ENCODE results near the gene ZNF366. TPM values are rescaled to one million over a fixed set of nuclear protein-coding genes. Genes with fewer than 3 reads are reported as not detected.
A peak's percentile ranks its signal among the peaks of the same experiment; 100 is the strongest.

The ZNF366 gene
- total and polyA plus RNA-seq, 8 donors = 0.10 to 6.8 (median 1.7) TPM; not detected in 1

- H3K27ac ChIP-seq = peak overlapping the region in 3 of 5 donors; percentile 1 to 48 (median 43)
- H3K27me3 ChIP-seq = no peaks in the 10 kb centered on the region
- no peaks in the 10 kb centered on the region for H3K36me3 ChIP-seq
- H3K4me3 ChIP-seq = no peak overlapping the region
- TF ChIP-seq POLR2AphosphoS5 (IDR thresholded peaks at IDR 0.05) (no peak), CTCF (IDR thresholded peaks at IDR 0.05) (no peak), EP300 (IDR thresholded peaks at IDR 0.05) (no peak)
- DNase-seq = peak in 1 of 2 donors; percentile 51
- peaks cover 9 to 19% (median 13%) of the 10 kb centered on the region in 4 donors for H3K4me1 ChIP-seq
- 31 to 43% (median 38%) methylated on average over 6 of the region's 6 CpGs for WGBS, 5 donors
- H3K9me3 ChIP-seq = no peaks in the 10 kb centered on the region
- intact Hi-C loops (cut with DNase I; ENCODE audit: low total_unique reads) = no loop called here
Measured at GRCh38 chr5:72427488-72428437, 79.4 kb downstream of the ZNF366 start.

- H3K36me3 ChIP-seq = no peaks in the 10 kb centered on the region
- DNase-seq = no peak
- no peak overlapping the region for H3K27ac ChIP-seq
- H3K9me3 ChIP-seq = no peaks in the 10 kb centered on the region
- TF ChIP-seq POLR2A (IDR thresholded peaks at IDR 0.05) (no peak), POLR2AphosphoS5 (IDR thresholded peaks at IDR 0.05) (no peak), EP300 (IDR thresholded peaks at IDR 0.05) (no peak), CTCF (IDR thresholded peaks at IDR 0.05) (no peak)
- no peaks in the 10 kb centered on the region for H3K27me3 ChIP-seq
- peaks cover 9 to 16% (median 12%) of the 10 kb centered on the region in 4 donors for H3K4me1 ChIP-seq
- no peak overlapping the region for H3K4me3 ChIP-seq
- intact Hi-C loops (cut with DNase I; ENCODE audit: low total_unique reads) = no loop called here
- 26 to 48% (median 32%) methylated on average over 2 of the region's 2 CpGs for WGBS, 5 donors
Measured at GRCh38 chr5:72427016-72427415, 80.2 kb downstream of the ZNF366 start.

GRCh38 chr5:72426019-72426418, 81.2 kb downstream of the ZNF366 start:
- no peak for DNase-seq
- intact Hi-C loops (cut with DNase I; ENCODE audit: low total_unique reads) = no loop called here
- no peaks in the 10 kb centered on the region for H3K9me3 ChIP-seq

GRCh38 chr5:72418271-72418670, 88.9 kb downstream of the ZNF366 start:
- H3K27ac ChIP-seq = no peak overlapping the region
- TF ChIP-seq EP300 (IDR thresholded peaks at IDR 0.05) = no peak
- H3K9me3 ChIP-seq = no peaks in the 10 kb centered on the region
- no peaks in the 10 kb centered on the region for H3K27me3 ChIP-seq
- no peaks in the 10 kb centered on the region for H3K4me1 ChIP-seq
- intact Hi-C loops (cut with DNase I; ENCODE audit: low total_unique reads) = no loop called here
- WGBS, 5 donors = 81 to 94% (median 92%) methylated on average over 9 of the region's 9 CpGs
- no peak for DNase-seq
- H3K36me3 ChIP-seq = no peaks in the 10 kb centered on the region
- no peak overlapping the region for H3K4me3 ChIP-seq

More at GRCh38 chr5:72426019-72426418, 81.2 kb downstream of the ZNF366 start:
- peaks cover 9 to 16% (median 12%) of the 10 kb centered on the region in 4 donors for H3K4me1 ChIP-seq
- TF ChIP-seq POLR2A (IDR thresholded peaks at IDR 0.05) (no peak), CTCF (IDR thresholded peaks at IDR 0.05) (no peak), POLR2AphosphoS5 (IDR thresholded peaks at IDR 0.05) (no peak), EP300 (IDR thresholded peaks at IDR 0.05) (no peak)
- H3K27me3 ChIP-seq = no peaks in the 10 kb centered on the region
- H3K36me3 ChIP-seq = no peaks in the 10 kb centered on the region
- H3K4me3 ChIP-seq = no peak overlapping the region
- H3K27ac ChIP-seq = no peak overlapping the region

Measured in stomach (tissue), 9 donors.